Stimulated activated naive CD4-positive, alpha-beta T cell (primary cell): ENCODE measurements around the gene PMM1.
A peak's percentile ranks its signal among the peaks of the same experiment; 100 is the strongest.

ENCODE experiments used
- DNase-seq, 6 experiments: peaks; one replicate each; lab custom pipeline; 2025; lab: John Stamatoyannopoulos, UW

PMM1 gene

DNA sequence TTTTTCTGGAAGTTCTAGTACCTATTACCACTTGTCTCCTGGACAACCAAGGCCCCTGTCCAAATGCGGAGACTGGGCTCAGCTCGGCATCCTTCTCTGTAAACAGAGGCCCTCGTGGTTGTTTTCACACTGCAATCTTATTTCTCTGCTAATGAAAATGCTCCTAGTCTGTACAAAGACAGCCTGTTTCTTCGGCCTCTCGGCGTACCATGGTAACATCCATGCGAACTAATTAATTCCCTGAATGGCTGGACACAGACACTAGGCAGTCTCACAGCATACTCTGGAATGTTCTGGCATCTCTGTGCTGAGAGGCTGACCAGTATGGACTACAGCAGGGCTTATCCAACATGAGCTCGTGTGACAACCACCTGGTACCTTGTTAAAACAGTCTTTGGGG, 51.1 kb downstream of the PMM1 start:
- DNase-seq, result no peak

- DNase-seq, result no peak
These were observed 52.4 kb downstream of the PMM1 start for GRCh38 chr22:41537203-41537602.

GRCh38 chr22:41535244-41535643, 54.4 kb downstream of the PMM1 start:
- no peak for DNase-seq

- DNase-seq, result no peak
These were observed 55.4 kb downstream of the PMM1 start for GRCh38 chr22:41534219-41534618.

GRCh38 chr22:41532908-41533825, 56.5 kb downstream of the PMM1 start:
- peak in 5 of 6 experiments; percentile 42 to 54 (median 48) for DNase-seq

- no peak for DNase-seq
These were observed 57.7 kb downstream of the PMM1 start for GRCh38 chr22:41531715-41532477.

- no peak for DNase-seq
These were observed 58.5 kb downstream of the PMM1 start for GRCh38 chr22:41530890-41531714.

DNA sequence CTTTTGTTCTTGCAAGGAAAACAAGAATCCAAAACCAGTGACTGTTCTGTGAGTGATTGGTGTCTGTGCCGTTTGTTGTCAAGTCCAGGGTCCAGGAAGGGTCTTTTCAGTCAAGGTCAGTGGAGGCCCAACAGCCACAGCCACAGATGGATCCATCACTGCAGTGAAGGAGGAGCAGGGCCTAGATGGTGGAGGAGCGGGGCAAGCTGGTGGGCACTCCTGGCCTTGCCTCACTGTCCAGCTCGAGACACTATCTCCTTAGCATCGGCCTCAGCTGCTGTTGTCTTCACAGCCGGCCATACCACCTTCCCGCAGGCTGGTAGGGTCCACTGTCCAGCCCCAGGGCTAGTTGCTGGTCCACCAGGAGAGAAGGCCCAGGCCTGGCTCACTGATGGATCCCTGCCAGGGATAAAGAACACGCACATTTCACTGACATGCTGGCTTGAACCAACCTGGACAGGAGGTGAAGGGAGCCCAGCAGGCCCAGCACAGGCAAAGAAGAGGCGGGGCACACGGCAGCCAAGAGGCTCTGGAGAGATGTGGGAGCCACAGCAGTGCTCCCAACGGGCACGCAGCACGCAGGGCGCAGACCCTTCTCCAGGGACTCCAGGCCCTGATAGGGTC, 60.6 kb downstream of the PMM1 start:
- DNase-seq, result no peak

- no peak for DNase-seq
These were observed 61.4 kb downstream of the PMM1 start for GRCh38 chr22:41528132-41528766.
